Measurements from ENCODE around the gene TTYH2.
A peak's percentile ranks its signal among the peaks of the same experiment; 100 is the strongest.
"Not testable (repeated sequence)": the region's sequence is repeated elsewhere in the genome, so short reads cannot be mapped to it uniquely, and the experiment has no call there.

Gene TTYH2

DNA sequence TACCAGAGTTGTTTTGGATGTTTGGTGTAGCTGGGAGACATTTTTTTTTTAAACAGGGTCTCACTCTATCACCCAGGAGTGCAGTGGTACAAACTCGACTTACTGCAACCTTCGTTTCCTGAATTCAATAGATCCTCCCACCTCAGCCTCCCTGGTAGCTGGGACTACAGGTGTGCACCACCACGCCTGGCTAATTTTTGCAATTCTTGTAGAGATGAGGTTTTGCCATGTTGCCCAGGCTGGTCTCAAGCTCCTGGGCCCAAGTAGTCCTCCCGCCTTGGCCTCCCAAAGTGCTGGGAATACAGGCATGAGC, 68.9 kb downstream of the TTYH2 start:
- not testable (repeated sequence) for DNase-seq

DNA sequence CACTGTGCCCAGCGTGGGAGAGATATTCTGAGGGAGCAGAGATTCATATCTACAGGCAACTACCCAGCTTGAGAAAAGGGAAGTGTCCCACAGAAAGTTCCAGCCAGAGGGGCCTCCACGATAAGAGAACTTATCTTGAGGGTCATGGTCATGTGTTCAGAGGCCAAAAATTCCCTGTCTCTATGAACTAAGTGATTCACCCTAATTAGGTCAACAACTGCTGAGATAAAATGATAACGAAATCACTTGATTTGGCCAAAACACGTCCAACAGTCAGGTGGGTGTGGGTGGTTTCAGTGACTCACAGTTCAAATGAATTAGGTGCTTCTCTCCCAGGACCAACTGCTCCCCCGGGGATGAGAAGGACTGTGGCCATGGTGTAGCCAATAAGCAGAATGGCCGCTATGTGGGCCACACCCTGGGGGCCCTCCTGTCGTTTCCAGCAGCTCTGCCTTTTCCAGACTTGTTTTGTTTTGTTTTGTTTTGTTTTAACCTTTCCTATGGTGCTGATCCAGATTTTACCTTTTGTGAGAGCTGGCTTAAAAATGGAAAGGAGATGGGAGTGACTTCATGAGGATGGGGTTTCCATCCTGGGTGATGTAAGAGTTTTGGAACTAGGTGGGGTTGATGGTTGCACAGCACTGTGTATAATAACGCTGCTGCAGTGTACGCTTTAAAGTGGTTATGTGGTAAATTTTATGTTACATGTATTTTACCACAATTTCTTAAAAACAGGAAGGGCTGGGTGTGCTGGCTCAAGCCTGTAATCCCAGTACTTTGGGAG, 69.4 kb downstream of the TTYH2 start:
- no peak for DNase-seq

DNA sequence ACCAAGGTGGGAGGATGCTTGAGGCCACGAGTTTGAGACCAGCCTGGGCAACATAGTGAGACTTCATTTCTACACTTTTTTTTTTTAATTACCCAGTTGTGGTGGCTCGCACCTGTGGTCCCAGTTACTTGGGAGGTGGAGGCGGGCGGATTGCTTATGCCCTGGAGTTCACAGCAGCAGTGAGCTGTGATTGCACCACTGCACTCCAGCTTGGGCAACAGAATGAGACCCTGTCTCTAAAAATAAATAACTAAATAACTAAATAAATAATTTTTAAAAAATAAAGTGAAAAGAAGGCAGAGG, 70.0 kb downstream of the TTYH2 start:
- DNase-seq: no peak

DNA sequence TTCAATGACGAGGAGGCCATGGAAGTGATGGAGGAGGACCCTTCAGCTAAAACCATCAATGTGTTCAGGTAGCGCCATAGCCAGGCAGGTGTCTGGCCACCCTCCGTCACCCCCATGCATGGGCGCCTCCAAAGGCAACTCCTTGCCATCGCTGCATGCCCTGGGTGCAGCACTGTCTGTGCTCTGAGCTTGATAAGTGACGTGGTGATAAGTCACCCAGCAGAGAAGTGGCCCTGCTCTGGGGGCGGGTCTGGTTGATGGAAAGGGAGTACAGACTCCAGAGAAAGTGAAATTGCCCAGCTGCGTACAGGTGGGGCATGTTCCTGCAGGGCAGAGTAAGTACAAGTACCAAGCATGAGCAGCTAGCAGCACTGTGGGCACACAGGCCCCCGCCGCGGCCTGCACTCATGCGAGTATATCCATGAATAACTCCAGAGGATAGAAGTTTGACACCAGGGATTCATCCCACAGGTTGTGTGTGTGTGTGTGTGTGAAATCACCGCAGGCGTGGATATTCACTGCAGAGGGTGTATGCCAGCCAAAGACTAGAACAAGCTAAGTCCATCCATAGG, 73.7 kb downstream of the TTYH2 start:
- no peak for DNase-seq

DNA sequence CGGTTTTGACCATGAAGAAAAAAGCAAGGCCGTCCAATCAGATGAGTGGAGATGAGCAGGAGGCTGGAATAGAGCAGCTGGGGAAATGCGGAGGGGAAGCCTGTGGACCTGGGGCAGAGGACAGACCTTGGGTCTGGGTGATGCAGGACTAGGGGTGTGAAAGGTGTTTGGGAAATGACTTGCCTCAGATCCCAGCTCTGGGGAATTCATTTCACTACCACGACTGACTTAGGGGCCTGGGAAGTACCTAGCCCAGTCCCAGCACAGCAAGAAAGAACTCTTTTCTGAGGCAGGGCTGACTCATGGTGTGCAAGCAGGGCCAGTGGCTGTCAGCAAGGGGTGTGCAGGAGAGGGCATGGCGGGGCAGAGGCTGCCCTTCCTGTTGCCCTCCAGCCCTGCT, 75.4 kb downstream of the TTYH2 start:
- no peak for DNase-seq

DNA sequence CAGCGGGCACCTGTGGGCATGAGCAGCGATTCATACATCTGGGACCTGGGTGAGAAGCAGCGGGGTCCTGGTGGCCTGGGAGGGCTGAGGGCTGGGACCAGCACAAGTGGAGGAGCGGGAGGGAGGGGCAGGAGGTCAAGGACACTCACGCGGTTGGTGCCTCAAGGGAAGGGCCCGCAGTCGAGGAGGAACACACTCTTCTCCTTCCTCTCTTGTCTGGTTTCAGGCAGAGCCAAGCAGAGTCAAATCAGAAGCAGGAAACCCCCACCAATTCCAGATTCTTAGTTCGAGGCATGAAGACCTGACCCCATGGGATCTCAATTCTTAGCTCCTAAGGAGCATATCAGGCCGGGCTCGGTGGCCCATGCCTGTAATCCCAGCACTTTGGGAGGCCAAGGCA, 76.3 kb downstream of the TTYH2 start:
- no peak for DNase-seq

DNA sequence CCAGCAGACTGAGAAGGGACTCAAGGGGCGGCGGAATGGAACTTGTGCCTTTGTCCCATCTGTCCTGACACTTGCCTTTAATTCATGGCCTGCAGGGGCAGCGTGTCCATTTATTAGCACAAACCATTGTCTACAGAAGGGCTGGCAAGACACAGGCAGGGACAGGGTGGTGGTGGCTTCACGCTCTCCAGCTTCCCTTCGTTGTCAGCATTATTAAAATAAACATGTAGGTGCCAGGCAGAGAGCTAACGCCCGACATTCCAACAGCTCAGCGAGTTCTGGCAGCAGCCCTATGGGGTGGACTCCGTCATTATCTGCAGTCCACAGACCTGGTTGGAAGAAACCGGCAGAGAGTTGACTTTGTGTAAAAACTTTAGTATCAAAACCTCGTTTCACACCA, 77.0 kb downstream of the TTYH2 start:
- DNase-seq: no peak

DNA sequence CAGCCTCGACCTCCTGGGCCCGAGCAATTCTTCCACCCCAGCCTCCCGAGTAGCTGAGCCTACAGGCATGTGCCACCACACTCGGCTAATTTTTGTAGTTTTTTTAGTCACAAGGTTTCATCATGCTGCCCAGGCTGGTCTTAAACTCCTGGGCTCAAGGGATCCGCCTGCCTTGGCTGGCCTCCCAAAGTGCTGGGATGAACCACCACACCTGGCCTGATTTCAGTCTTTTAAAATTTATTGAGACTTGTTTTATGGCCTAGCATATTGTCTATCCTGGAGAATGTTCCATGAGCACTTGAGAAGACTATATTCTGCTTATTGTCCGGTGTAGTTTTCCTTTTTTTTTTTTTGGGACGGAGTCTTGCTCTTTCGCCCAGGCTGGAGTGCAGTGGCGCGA, 79.1 kb downstream of the TTYH2 start:
- no peak for DNase-seq

DNA sequence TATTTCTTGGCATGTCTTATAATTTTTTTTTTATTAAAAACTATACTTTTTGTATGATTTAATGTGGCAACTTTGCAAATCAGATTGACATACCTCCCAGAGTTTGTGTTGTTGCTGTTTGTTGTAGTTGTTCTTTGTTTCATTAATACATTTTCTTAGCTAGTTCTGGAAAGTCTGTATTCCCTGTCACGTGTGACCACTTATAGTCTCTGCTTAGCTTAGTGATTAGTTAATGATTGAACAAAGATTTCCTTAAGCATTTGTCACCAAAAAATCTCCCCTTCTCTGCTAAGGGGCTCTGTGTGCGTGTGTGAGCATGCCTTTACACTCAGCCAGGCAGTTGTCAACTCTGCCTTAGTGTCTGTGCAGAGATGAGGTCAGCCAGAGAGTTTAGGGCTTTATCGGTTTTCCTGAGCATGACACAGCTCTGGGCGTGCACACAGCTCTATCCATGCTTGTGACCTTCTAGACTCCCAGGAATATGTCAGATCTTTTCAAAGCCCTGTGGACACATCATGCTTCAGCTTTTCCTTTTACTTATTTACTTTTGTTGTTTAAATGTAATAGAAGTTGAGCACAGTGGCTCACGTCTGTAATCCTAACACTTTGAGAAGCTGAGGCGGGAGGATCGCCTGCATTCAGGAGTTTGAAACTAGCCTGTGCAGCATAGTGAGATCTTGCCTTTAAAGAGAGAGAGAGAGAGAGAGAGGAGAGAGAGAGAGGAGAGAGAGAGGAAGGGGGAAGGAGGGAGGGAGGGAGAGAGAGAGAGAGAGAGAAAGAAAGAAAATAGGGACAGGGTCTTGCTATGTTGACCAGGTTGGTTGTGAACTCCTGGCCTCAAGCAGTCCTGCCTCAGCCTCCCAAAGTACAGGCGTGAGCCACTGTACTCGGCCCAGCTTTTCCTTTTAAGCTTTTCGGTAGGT, 82.5 kb downstream of the TTYH2 start:
- DNase-seq: no peak

DNA sequence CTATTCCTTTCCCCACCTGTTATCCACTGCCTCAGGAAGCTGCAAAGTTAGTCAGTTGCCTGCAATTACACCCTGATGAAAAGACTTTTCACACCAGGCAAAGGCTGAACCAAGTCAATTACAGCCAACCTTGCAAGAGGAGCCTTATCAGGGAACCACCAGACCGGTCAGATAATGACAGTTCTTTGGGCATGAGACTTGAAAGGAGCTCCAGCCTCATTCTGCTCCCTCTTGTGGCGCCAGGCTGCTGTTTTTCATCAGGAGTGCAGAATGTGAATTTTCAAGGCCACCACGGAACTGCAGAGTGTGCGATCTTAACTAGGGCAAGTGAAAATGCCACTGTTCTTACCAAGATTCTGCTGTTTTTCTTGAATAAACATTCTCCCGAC, 83.2 kb downstream of the TTYH2 start:
- peak in 51 of 58 donors; percentile 16 to 85 (median 60) for DNase-seq

DNA sequence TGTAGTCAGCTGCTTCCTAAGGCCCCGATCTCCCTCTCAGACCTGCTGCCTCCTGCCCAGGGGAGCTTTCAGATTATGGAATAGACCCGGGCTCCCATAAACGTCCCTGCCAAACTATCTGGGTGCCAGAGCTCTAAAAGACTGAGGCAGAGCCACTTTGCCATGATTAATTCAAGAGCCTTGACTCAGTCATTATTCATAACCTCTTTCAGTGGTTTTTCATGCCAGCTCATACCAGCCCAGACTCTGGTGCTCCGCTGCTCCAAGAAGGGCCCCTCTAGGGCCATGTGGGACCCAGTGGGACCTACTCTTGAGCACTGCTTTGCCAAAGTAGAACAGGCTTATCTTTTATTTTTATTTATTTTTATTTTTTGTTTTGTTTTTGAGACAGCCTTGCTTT, 84.6 kb downstream of the TTYH2 start:
- peak in 1 of 58 donors; percentile 24 for DNase-seq

DNA sequence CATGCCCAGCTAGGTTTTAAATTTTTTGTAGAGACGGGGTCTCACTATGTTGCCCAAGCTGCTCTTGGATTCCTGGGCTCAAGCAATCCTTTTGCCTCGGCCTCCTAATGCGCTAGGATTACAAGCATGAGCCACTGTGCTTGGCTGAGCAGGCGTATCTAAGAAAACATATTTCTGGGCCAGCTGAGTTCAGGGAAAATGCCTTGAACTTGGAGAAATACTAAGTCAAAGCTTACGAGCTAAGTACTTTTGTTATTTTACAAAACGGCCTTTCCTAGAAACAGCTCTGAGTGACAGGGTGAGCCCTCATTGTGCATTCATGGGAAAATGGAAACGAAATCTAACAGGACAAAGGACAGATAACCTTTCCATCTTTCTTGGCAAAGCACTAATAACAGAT, 85.4 kb downstream of the TTYH2 start:
- no peak for DNase-seq

DNA sequence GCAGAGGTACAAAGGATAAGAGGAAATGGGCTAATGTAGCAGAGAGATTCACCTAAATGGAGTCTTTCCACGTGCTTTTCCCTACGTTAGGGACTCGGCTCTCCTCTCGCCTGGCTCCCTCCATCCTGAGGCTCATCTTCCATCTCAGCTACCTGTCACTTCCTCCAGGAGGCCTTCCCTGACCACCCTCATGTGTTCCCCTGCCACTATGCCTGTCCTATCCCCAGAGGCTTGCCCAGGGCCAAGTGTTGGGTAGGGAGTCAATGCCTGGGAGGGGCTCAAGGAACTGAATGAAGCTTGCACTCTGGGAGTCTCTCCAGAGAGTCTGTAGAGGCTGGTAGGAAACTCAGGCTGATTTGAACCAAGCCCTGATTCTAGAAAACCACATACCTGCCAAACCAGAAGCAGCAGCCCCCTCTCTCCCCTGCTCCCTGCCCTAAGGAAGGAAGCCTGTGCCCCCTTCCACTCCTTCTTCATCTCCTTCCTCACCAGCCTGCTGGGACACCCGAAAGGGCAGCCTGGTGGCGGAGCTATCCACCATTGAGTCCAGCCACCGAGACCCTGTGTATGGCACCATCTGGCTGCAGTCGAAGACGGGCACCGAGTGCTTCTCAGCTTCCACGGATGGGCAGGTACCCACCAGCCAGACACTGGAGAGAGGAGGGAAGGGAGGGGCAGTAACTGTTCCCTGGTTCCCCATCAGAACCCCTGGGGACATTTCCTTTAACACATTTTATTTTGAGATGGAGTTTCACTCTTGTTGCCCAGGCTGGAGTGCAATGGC, 86.0 kb downstream of the TTYH2 start:
- peak in 1 of 58 donors; percentile 14 for DNase-seq

DNA sequence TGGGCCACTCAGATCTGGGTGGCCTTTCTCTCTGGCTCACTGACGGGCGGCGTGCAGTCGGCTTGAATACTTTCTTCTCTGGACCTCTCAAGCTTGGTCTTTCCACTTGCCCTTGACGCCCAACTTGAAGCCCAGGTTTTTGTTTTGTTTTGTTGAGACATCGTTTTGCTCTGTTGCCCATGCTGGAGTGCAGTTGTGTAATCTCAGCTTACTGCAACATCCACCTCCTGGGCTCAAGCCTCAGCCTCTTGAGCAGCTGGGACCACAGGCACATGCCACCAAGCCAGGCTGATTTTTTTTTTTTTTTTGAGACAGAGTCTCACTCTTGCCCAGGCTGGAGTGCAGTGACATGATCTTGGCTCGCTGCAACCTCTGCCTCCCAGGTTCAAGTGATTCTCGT, 89.9 kb downstream of the TTYH2 start:
- no peak for DNase-seq

DNA sequence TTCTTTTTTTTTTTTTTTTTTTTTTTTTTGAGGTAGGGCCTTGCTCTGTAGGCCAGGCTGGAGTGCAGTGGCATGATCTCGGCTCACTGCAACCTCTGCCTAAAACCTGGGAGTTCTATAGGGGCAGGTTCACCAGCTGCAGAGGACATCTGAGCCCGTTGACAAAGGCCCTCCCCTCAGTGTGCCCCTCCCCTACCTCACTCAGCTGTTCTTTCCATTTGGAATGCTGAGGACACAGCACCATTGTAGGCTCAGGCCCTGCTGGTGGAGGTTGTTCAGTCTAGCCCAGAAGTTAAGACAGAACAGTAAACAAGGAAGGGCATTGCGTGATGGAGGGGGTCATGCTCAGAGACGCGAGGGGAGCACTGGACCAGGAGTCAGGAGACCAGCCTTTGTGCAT, 90.8 kb downstream of the TTYH2 start:
- no peak for DNase-seq

DNA sequence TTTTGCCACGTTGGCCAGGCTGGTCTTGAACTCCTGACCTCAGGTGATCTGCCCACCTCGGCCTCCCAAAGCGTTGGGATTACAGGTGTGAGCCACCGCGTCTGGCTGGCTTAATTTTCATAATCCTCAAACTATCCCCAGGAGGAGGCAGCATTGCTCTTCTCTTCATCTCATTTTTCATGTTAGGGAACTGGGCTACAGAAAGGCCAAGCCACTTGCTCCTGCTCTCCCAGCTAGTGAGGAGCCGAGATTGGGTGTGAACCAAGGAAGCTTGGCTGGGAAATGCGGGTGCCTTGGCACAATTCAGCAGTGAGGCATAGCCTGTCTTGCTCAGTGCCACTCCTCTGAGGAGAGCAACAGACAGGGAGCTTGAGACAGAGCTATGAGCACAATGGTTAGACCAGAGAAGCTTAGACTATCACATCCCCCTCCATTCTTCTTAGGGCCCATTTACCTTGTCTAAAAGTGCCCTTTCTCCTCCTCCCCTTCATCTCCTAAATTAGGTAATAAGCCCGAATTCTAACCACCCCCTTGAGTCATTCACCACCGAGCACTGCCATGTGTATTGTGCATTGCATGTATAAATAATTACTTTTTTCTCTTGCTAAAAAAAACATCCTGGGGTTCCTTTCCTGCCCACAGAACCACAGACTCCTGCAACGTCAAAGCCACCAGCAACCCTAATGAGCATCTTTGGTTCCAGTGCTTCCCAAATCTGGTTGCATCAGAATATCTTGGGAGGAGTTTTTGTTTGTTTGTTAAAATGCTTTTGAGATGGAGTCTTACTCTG, 92.7 kb downstream of the TTYH2 start:
- DNase-seq: peak in 12 of 58 donors; percentile 6 to 47 (median 33)

DNA sequence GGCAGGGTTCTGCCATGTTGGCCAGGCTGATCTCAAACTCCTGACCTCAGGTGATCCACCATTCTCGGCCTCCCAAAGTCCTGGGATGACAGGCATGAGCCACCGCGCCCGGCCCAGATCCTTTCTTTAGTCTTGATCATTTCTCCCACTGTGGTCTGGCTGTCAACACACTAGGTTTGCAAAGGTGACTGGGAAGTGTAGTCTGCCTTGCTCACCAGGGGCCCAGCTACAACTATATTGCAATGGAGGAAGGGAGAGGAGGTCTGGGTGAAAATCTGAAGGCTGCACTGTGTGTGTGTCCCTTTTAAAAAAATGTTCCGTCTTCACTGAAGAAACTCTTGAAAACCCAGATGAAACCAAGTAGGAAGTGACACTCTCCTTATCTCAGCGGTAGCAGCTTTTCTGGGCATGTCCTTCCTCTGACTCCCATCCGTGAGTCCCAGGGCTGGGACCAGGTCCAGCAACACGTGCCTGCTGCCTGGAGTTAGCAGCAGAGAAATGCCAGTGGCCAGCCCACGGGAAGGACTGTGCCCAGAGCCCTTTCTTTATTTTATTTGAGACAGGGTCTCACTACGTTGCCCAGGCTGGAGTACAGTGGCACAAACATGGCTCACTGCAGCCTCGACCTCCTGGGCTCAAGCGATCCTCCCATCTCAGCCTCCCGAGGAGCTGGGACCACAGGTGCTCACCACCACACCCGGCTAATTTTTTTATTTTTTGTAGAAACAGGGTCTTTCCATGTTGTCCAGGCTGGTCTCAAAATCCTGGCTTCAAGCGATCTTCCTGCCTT, 94.8 kb downstream of the TTYH2 start:
- DNase-seq: no peak

DNA sequence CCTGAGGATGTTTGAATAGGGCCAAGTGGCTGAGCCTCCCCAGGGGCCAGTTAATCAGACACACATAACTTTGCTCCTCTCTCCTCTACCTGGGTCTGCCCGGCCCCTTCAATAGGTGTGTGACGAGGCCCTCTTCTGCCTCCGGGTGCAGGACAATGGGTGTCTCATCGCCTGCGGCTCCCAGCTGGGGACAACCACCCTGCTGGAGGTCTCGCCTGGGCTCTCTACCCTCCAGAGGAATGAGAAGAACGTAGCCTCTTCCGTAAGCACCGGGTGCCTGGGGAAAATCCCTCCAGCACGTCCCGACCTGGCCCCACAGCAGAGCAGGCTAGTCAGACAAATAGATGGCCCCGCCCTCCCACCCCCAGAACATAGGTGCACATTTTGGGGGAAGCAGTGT, 96.5 kb downstream of the TTYH2 start:
- no peak for DNase-seq
